Measurements from ENCODE around the gene HSDL2. TPM values are rescaled to one million over a fixed set of nuclear protein-coding genes. Genes with fewer than 3 reads are reported as not detected.
A peak's percentile ranks its signal among the peaks of the same experiment; 100 is the strongest.
"Not testable (repeated sequence)": the region's sequence is repeated elsewhere in the genome, so short reads cannot be mapped to it uniquely, and the experiment has no call there.

The HSDL2 gene
- total RNA-seq, 1 donor from 2014 or later, result 55.3 TPM

GRCh38 chr9:112408275-112408674 lies 28.4 kb downstream of the HSDL2 start:
- peak overlapping the region; percentile 13 for H3K27ac ChIP-seq
- ATAC-seq, result peak; percentile 5 to 25
- intact Hi-C loops (cut with DNase I), result no loop called here

DNA sequence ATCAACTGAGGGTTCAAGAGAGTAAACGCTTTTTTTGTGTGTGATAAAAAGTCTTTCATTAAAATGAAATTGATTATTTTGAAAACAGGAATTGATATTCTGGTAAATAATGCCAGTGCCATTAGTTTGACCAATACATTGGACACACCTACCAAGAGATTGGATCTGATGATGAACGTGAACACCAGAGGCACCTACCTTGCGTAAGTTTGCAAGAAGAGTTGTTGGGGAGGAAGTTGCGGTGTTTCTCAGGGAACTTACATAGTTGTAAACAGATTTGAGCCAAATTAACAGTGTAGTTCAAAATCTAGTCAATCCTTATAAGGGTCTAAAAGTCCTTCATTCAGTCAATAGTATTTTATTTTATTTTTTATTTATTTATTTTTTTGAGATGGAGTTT lies 28.9 kb downstream of the HSDL2 start:
- H3K4me3 ChIP-seq, result no peak overlapping the region
- H3K9me3 ChIP-seq, result no peaks in the 10 kb centered on the region
- H3K4me1 ChIP-seq, result peaks cover 26% of the 10 kb centered on the region
- TF ChIP-seq, protein P1, sequence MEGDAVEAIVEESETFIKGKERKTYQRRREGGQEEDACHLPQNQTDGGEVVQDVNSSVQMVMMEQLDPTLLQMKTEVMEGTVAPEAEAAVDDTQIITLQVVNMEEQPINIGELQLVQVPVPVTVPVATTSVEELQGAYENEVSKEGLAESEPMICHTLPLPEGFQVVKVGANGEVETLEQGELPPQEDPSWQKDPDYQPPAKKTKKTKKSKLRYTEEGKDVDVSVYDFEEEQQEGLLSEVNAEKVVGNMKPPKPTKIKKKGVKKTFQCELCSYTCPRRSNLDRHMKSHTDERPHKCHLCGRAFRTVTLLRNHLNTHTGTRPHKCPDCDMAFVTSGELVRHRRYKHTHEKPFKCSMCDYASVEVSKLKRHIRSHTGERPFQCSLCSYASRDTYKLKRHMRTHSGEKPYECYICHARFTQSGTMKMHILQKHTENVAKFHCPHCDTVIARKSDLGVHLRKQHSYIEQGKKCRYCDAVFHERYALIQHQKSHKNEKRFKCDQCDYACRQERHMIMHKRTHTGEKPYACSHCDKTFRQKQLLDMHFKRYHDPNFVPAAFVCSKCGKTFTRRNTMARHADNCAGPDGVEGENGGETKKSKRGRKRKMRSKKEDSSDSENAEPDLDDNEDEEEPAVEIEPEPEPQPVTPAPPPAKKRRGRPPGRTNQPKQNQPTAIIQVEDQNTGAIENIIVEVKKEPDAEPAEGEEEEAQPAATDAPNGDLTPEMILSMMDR (IDR thresholded peaks at IDR 0.05), result no peak
- intact Hi-C loops (cut with DNase I), result no loop called here
- ATAC-seq, result no peak
- H3K27me3 ChIP-seq (ENCODE audit: low read depth), result no peaks in the 10 kb centered on the region
- peak overlapping the region; percentile 57 for H3K27ac ChIP-seq
- no peak for DNase-seq
- peaks cover 36% of the 10 kb centered on the region for H3K36me3 ChIP-seq

More at GRCh38 chr9:112408275-112408674, 28.4 kb downstream of the HSDL2 start:
- Histone ChIP-seq H3K9me3 (no peaks in the 10 kb centered on the region), H3K4me1 (peaks cover 26% of the 10 kb centered on the region), H3K36me3 (peaks cover 36% of the 10 kb centered on the region), H3K4me3 (no peak overlapping the region), H3K27me3 (ENCODE audit: low read depth) (no peaks in the 10 kb centered on the region)
- TF ChIP-seq, protein P1 (IDR thresholded peaks at IDR 0.05), result no peak
- DNase-seq, result no peak

DNA sequence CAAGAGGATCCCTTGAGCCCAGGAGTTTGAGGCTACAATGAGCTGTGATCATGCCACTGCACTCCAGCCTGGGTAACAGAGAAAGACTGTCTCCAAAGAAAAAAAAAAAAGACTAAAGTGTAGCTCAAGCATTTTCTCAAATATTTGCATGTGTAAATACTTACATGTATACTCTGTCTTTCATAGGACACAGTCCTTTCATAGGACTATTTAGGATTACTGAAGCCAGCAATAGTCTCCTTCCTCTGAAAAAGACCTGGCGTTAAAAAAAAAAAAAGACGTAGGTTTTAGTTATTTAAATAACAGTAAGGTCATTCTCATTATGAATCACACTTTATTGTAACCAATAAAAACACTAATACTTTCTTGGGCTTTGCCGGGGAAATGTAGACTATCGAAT lies 29.9 kb downstream of the HSDL2 start:
- ATAC-seq (peak in 1 of 2 donors; percentile 44), DNase-seq (no peak)
- no peaks in the 10 kb centered on the region for H3K27me3 ChIP-seq (ENCODE audit: low read depth)
- no peaks in the 10 kb centered on the region for H3K9me3 ChIP-seq
- TF ChIP-seq, protein P1 (IDR thresholded peaks at IDR 0.05), result no peak
- peaks cover 36% of the 10 kb centered on the region for H3K36me3 ChIP-seq
- intact Hi-C loops (cut with DNase I), result no loop called here
- no peak overlapping the region for H3K27ac ChIP-seq
- no peak overlapping the region for H3K4me3 ChIP-seq
- H3K4me1 ChIP-seq, result peaks cover 26% of the 10 kb centered on the region

DNA sequence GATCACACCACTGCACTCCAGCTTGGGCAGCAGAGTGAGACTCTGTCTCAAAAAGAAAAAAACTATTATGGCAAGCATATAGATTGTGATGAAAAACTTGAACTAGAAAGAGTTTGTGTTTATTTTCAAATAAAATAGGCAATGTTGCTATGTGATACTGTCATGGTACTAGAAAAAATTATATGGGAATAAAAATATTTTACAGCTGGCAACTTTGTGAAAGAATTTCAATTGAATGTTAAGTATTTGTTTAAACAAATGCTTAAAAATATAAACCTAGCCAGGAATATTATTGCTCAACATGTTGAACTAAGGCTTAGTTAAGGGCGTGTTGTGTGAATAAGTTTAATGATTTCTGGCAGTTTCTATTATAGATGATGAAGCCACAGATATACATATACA lies 31.7 kb downstream of the HSDL2 start:
- peak overlapping the region; percentile 71 for H3K27ac ChIP-seq
- intact Hi-C loops (cut with DNase I), result no loop called here
- ATAC-seq, result peak; percentile 71 to 86
- H3K36me3 ChIP-seq, result peaks cover 29% of the 10 kb centered on the region
- no peak for DNase-seq
- no peak overlapping the region for H3K4me3 ChIP-seq
- H3K4me1 ChIP-seq, result peaks cover 26% of the 10 kb centered on the region
- H3K27me3 ChIP-seq (ENCODE audit: low read depth), result no peaks in the 10 kb centered on the region
- H3K9me3 ChIP-seq, result no peaks in the 10 kb centered on the region
- TF ChIP-seq, protein P1 (IDR thresholded peaks at IDR 0.05), result no peak

DNA sequence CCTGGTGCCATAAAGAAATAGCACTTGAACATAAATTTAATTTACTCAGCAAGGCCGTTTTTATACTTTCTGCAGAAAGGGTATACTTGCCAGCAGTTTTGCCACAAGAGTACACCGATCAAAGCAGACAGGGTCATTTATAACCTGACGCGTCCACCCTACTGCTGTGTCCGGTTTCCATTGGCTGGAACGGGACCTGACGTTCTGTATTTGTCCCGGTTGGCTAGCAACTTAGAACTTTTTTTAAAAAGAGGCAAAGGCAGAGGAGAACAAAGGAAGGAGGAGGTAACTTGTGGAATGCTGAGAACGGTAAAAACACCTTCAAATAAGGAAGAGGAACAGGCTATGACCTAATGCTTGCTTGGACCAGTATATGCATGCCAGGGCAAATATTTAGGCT lies 33.8 kb downstream of the HSDL2 start:
- ATAC-seq; H3K27me3 ChIP-seq (ENCODE audit: low read depth); H3K27ac ChIP-seq; H3K36me3 ChIP-seq; H3K4me3 ChIP-seq; DNase-seq; H3K9me3 ChIP-seq; intact Hi-C loops (cut with DNase I): not testable (repeated sequence)
- H3K4me1 ChIP-seq, result peaks cover 21% of the 10 kb centered on the region

DNA sequence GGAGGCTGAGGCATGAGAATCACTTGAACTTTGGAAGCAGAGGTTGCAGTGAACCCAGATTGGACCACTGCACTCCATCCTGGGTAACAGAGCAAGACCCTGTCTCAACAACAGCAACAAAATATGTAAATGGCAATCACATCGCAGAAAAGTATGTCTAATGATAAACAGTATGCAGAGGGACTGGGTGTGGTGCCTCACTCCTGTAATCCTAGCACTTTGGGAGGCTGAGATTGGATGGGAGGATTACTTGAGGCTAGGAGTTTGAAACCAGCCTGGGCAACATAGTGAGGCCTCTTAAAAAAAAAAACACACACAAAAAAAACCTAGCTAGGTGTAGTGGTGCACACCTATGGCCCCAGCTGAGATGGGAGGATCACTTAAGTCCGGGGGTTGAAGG lies 40.3 kb downstream of the HSDL2 start:
- H3K27me3 ChIP-seq (ENCODE audit: low read depth), result no peaks in the 10 kb centered on the region
- H3K9me3 ChIP-seq, result no peaks in the 10 kb centered on the region
- intact Hi-C loops (cut with DNase I), result no loop called here
- TF ChIP-seq, protein P1 (IDR thresholded peaks at IDR 0.05), result no peak
- no peaks in the 10 kb centered on the region for H3K4me1 ChIP-seq
- H3K36me3 ChIP-seq, result peaks cover 31% of the 10 kb centered on the region
- H3K27ac ChIP-seq, result no peak overlapping the region
- H3K4me3 ChIP-seq, result no peak overlapping the region
- DNase-seq (no peak), ATAC-seq (no peak)
